Upper lobe of left lung (tissue), 6 donors: ENCODE results near the gene DESI2. TPM values are rescaled to one million over a fixed set of nuclear protein-coding genes. Genes with fewer than 3 reads are reported as not detected.

ENCODE experiments used
- ATAC-seq, 2 donors: fragments of 200-7000 bp; cut with Tn5 transposase; one replicate each; pipeline ENCODE4 v1.9.1; 2022; ENCODE audit warnings: mild to moderate bottlenecking in 2 of 2, moderate library complexity in 2 of 2; ENCODE audit not compliant: low FRiP score in 2 of 2
- DNase-seq, 2 donors: peaks; one replicate each; pipeline ENCODE4 v3.0.0-alpha.2; 2019 to 2020
- H3K27ac ChIP-seq, 4 donors: fragments of 200-600 bp; sonication (generic); one replicate each; pipeline ENCODE4 v1.5.1; 2016 to 2019
- H3K27me3 ChIP-seq, 4 donors: fragments of 200-600 bp; sonication (generic); one replicate each; pipeline ENCODE4 v1.5.1; 2017 to 2019
- H3K36me3 ChIP-seq, 4 donors: fragments of 200-600 bp; sonication (generic); one replicate each; pipeline ENCODE4 v1.5.1; 2016 to 2019
- H3K4me1 ChIP-seq, 4 donors: fragments of 200-600 bp; sonication (generic); one replicate each; pipeline ENCODE4 v1.5.1; 2018 to 2019
- H3K4me3 ChIP-seq, 4 donors: fragments of 200-600 bp; sonication (generic); one replicate each; pipeline ENCODE4 v1.5.1; 2017 to 2019; ENCODE audit warnings: mild to moderate bottlenecking in 2 of 4, moderate library complexity in 1 of 4
- H3K9me3 ChIP-seq, 4 donors: fragments of 200-600 bp; sonication (generic); one replicate each; pipeline ENCODE4 v1.5.1; 2018 to 2019
- EP300 ChIP-seq, 4 donors: sonication (generic); formaldehyde crosslinking; IDR thresholded peaks; one replicate each; pipeline ENCODE4 v1.5.1; 2017; ENCODE audit warnings: antibody characterized with exemption in 4 of 4, control low read depth in 2 of 4
- POLR2A ChIP-seq, 4 donors: fragments of 450-650 bp; IDR thresholded peaks; one replicate each; pipeline ENCODE4 v1.5.1; 2016 to 2017; ENCODE audit warnings: antibody characterized with exemption in 4 of 4, mild to moderate bottlenecking in 2 of 4
- POLR2AphosphoS5 ChIP-seq, 2 donors: sonication (generic); formaldehyde crosslinking; IDR thresholded peaks; one replicate each; pipeline ENCODE4 v1.5.1; 2017; ENCODE audit warnings: antibody characterized with exemption in 2 of 2
- WGBS, 2 donors: methylation state at CpG; one replicate each; pipeline ENCODE4 v1.1.5; 2017 to 2018; 5-methylcytosine and 5-hydroxymethylcytosine counted together
- total RNA-seq, 6 donors: library from RNA; depleted of rRNA in 4 of 6; stranded (reverse); fragments of >200 nt in 4 of 6; gene quantifications; one replicate each; pipeline versions ENCODE4 v1.1.0 to v1.2.1, GENCODE V29; 2016 to 2021
- TF ChIP-seq, protein P1 (sequence below), 6 experiments: fragments of 450-650 bp in 4 of 6; fragments of 200-600 bp in 2 of 6; sonication (generic) in 2 of 6; IDR thresholded peaks; one replicate each; pipeline ENCODE4 v1.5.1; 2016 to 2019; ENCODE audit warnings: antibody characterized with exemption in 6 of 6
- donor health status: DM: no; HTN: no; CAD: no; lungs with moderate emphysema.
- donor health status: DM: no; HTN: yes; CAD: no; lungs with severe emphysema.

Gene DESI2
- total RNA-seq: 100 to 1,000 TPM in 1 of 6 donors, 10 to 100 TPM in 5; 40.4 to 103 (median 54.5) TPM

DNA sequence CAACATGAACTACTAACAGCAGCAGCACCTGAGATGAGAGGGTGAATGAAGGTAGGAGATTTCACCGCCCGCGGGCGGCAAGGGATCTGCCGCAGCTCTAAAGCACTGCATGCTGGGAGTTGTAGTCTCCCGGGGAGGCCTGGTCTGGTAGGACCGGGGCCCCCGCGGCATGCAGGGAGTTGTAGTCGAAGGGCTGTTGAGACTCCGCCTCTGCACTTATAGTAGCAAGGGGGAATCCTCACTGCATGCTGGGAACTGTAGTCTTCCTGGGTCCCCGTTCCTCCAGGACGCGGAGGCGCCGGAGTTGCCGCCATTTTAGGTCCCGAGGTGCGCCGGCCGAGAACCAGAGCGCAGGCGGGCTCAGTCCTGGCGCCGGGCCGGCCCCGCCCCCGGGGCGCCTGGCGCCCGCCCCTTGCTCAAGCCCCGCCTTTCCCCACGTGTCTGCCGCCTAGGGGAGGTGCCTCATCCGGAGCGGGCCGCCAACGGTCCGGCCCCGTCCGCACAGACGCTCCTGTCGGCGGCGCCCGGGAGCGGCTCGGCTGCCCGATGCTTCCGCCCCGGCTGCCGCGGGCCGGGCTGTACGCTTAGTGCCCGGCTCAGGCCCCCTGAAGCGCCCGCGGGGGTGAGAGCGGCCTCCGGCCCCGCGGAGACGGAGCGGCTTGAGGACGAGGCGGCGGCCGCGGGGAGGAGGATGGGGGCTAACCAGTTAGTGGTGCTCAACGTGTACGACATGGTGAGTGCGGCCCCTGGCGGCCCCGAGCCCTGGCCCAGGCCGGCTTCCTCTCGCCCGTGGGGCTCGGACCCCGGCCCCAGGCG, at the start of gene DESI2:
Gene DESI2, plus strand, starts transcription at position 504 of the 816 bp plus-strand sequence. Its CDS starts 188 bp downstream, at position 692.
- DNase-seq: peak; percentile 99 to 100
- peak within 1 kb of the TSS; percentile 94 to 98 (median 96) for H3K27ac ChIP-seq
- no peaks in the 10 kb centered on the region for H3K27me3 ChIP-seq
- peak; percentile 98 to 100 for ATAC-seq
- 0 to 1% methylated on average over 4 to 29 of the region's 81 CpGs for WGBS, 2 donors
- no peak for TF ChIP-seq EP300 (IDR thresholded peaks at IDR 0.05)
- TF ChIP-seq, protein P1, sequence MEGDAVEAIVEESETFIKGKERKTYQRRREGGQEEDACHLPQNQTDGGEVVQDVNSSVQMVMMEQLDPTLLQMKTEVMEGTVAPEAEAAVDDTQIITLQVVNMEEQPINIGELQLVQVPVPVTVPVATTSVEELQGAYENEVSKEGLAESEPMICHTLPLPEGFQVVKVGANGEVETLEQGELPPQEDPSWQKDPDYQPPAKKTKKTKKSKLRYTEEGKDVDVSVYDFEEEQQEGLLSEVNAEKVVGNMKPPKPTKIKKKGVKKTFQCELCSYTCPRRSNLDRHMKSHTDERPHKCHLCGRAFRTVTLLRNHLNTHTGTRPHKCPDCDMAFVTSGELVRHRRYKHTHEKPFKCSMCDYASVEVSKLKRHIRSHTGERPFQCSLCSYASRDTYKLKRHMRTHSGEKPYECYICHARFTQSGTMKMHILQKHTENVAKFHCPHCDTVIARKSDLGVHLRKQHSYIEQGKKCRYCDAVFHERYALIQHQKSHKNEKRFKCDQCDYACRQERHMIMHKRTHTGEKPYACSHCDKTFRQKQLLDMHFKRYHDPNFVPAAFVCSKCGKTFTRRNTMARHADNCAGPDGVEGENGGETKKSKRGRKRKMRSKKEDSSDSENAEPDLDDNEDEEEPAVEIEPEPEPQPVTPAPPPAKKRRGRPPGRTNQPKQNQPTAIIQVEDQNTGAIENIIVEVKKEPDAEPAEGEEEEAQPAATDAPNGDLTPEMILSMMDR (IDR thresholded peaks at IDR 0.05): peak in 5 of 6 experiments; percentile 47 to 92 (median 87)
- peak; percentile 68 to 99 (median 98) for TF ChIP-seq POLR2A (IDR thresholded peaks at IDR 0.05)
- TF ChIP-seq POLR2AphosphoS5 (IDR thresholded peaks at IDR 0.05): peak; percentile 90 to 94
- H3K9me3 ChIP-seq: no peaks in the 10 kb centered on the region
- peak within 1 kb of the TSS; percentile 60 to 81 (median 79) for H3K4me3 ChIP-seq
- peaks cover 29 to 47% (median 31%) of the 10 kb centered on the region in 4 donors for H3K4me1 ChIP-seq
- H3K36me3 ChIP-seq: no peaks in the 10 kb centered on the region

DNA sequence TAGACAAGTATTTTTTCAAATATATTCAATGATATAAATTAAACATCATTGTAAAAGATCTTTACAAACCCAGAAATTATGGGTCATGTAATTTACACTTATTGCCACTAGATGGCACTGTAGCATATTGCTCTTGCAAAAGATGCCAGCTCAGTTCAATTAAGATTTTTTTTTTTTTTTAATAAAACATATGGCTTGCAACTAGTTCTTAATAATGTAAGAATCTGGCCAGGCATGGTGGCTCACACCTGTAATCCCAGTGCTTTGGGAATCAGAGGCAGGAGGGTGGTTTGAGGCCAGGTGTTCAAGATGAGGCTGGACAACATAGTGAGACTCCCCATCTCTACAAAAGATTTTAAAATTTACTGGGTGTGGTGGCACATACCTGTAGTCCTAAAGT, 49.4 kb upstream of the DESI2 start:
- Histone ChIP-seq H3K36me3 (no peaks in the 10 kb centered on the region), H3K9me3 (no peaks in the 10 kb centered on the region), H3K27ac (no peak overlapping the region), H3K27me3 (no peaks in the 10 kb centered on the region), H3K4me1 (no peaks in the 10 kb centered on the region), H3K4me3 (no peak overlapping the region)
- ATAC-seq (peak in 1 of 2 donors; percentile 65), DNase-seq (no peak)
- TF ChIP-seq, protein P1 (IDR thresholded peaks at IDR 0.05): peak; percentile 65 to 85 (median 80)
- TF ChIP-seq POLR2AphosphoS5 (IDR thresholded peaks at IDR 0.05) (no peak), EP300 (IDR thresholded peaks at IDR 0.05) (no peak)

- Histone ChIP-seq H3K9me3 (no peaks in the 10 kb centered on the region), H3K4me3 (no peak overlapping the region), H3K36me3 (no peaks in the 10 kb centered on the region), H3K4me1 (no peaks in the 10 kb centered on the region), H3K27me3 (no peaks in the 10 kb centered on the region), H3K27ac (no peak overlapping the region)
- no peak for TF ChIP-seq POLR2A (IDR thresholded peaks at IDR 0.05)
- TF ChIP-seq, protein P1 (IDR thresholded peaks at IDR 0.05): no peak
- no peak for TF ChIP-seq POLR2AphosphoS5 (IDR thresholded peaks at IDR 0.05)
- TF ChIP-seq EP300 (IDR thresholded peaks at IDR 0.05): no peak
- DNase-seq (no peak), ATAC-seq (no peak)
- WGBS, 2 donors: 86 to 87% methylated on average over 6 of the region's 6 CpGs
These were observed 47.0 kb upstream of the DESI2 start for GRCh38 chr1:244605835-244606370.

DNA sequence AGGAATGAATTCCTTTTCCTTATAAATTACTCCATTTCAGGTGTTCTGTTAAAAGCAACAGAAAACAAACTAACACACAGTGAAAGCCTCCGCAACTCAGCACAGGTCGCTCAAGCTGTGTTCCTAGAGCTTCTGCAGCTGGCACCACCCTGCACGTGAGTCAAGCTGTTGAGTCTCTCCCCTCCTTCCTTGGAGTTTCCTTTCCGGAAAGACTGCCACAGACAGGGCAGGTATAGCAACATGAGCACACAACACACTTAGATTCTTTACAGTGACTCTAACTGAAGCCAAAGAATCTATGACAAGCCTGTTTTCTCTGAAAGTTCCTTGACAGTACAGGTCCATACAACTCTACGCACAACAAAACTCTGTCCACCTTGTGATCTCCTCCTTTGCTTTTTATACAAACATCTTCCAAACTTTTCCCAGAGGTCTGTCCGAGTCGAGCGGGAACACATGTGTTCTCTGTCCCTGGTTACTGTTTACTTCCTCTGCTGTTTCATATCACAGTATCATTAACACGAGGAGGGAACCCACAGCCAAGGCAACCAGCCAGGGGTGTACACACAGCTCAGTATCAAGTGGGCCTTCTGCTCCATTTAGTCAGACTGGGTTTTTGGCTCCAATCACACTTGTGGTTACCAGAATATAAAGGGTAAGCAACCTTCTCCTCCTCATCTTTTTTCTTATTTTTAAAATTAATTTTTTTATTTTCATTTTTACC, 38.7 kb upstream of the DESI2 start:
- no peaks in the 10 kb centered on the region for H3K27me3 ChIP-seq
- no peaks in the 10 kb centered on the region for H3K9me3 ChIP-seq
- H3K4me3 ChIP-seq: no peak overlapping the region
- H3K4me1 ChIP-seq: peaks cover 0 to 5% (median 0%) of the 10 kb centered on the region in 4 donors
- H3K36me3 ChIP-seq: no peaks in the 10 kb centered on the region
- H3K27ac ChIP-seq: peak overlapping the region in 3 of 4 donors; percentile 4 to 50 (median 37)
- TF ChIP-seq POLR2AphosphoS5 (IDR thresholded peaks at IDR 0.05): peak in 1 of 2 donors; percentile 44
- TF ChIP-seq EP300 (IDR thresholded peaks at IDR 0.05): no peak
- ATAC-seq (peak; percentile 76 to 91), DNase-seq (peak in 1 of 2 donors; percentile 83)
- 48 to 56% methylated on average over 9 of the region's 9 CpGs for WGBS, 2 donors

GRCh38 chr1:244614879-244615278, 38.0 kb upstream of the DESI2 start:
- Histone ChIP-seq H3K27me3 (no peaks in the 10 kb centered on the region), H3K4me1 (peaks cover 0 to 5% (median 0%) of the 10 kb centered on the region in 4 donors), H3K9me3 (no peaks in the 10 kb centered on the region), H3K36me3 (no peaks in the 10 kb centered on the region), H3K4me3 (no peak overlapping the region), H3K27ac (peak overlapping the region in 1 of 4 donors; percentile 50)
- DNase-seq (no peak), ATAC-seq (no peak)
- TF ChIP-seq EP300 (IDR thresholded peaks at IDR 0.05) (no peak), POLR2AphosphoS5 (IDR thresholded peaks at IDR 0.05) (no peak), POLR2A (IDR thresholded peaks at IDR 0.05) (no peak)
- TF ChIP-seq, protein P1 (IDR thresholded peaks at IDR 0.05): no peak
- 54 to 62% methylated on average over 3 of the region's 3 CpGs for WGBS, 2 donors
